GM06990 (cell line): Measurements from ENCODE around the gene EMILIN1.
A peak's percentile ranks its signal among the peaks of the same experiment; 100 is the strongest.

Experiments
- DNase-seq: peaks from one replicate; pipeline ENCODE4 v3.0.0-alpha.2; 2011; ENCODE audit not compliant: insufficient read length; ENCODE audit errors: extremely low read depth
- H3K27me3 ChIP-seq: replicated peaks from 2 replicates; pipeline ENCODE4 v1.6.0; 2011; ENCODE audit warnings: low read length; ENCODE audit not compliant: control insufficient read depth, insufficient read depth
- H3K36me3 ChIP-seq: 2 replicates; pipeline ENCODE4 v1.5.1; 2011; ENCODE audit warnings: low read length; ENCODE audit not compliant: control insufficient read depth, insufficient read depth
- H3K4me3 ChIP-seq: replicated peaks from 2 replicates; pipeline ENCODE4 v1.5.1; 2011; ENCODE audit warnings: low read depth, mild to moderate bottlenecking, control low read depth, low read length
- CTCF ChIP-seq: IDR thresholded peaks from 2 replicates; pipeline ENCODE4 v1.5.1; 2011; ENCODE audit warnings: low read length, control low read depth, mild to moderate bottlenecking, inconsistent platforms; ENCODE audit not compliant: insufficient read depth, poor library complexity, severe bottlenecking

The EMILIN1 gene

GRCh38 chr2:27042159-27042661 is 36.2 kb upstream of the EMILIN1 start:
- Histone ChIP-seq H3K36me3 (peaks cover 38% of the 10 kb centered on the region), H3K4me3 (no peak overlapping the region), H3K27me3 (no peaks in the 10 kb centered on the region)
- DNase-seq, result no peak
- TF ChIP-seq CTCF, result no peak

GRCh38 chr2:27042985-27043634 is 35.3 kb upstream of the EMILIN1 start:
- H3K36me3 ChIP-seq, result peaks cover 30% of the 10 kb centered on the region
- DNase-seq, result no peak
- H3K27me3 ChIP-seq, result no peaks in the 10 kb centered on the region
- H3K4me3 ChIP-seq, result no peak overlapping the region
- TF ChIP-seq CTCF, result no peak

- no peaks in the 10 kb centered on the region for H3K27me3 ChIP-seq
- TF ChIP-seq CTCF, result no peak
- DNase-seq, result peak; percentile 80
- peaks cover 3% of the 10 kb centered on the region for H3K36me3 ChIP-seq
- peak overlapping the region; percentile 94 for H3K4me3 ChIP-seq
Observed at GRCh38 chr2:27049422-27050280, 28.8 kb upstream of the EMILIN1 start.

GRCh38 chr2:27050281-27050995 is 28.0 kb upstream of the EMILIN1 start:
- peak; percentile 90 for DNase-seq
- H3K27me3 ChIP-seq, result no peaks in the 10 kb centered on the region
- peak overlapping the region; percentile 94 for H3K4me3 ChIP-seq
- H3K36me3 ChIP-seq, result peaks cover 7% of the 10 kb centered on the region
- peak; percentile 25 for TF ChIP-seq CTCF

GRCh38 chr2:27050996-27051901 is 27.2 kb upstream of the EMILIN1 start, which contains the start of gene AGBL5:
Gene AGBL5 (plus strand): TSS chr2:27051668. CDS start chr2:27052959, 1,291 bp downstream.
- peaks cover 11% of the 10 kb centered on the region for H3K36me3 ChIP-seq
- TF ChIP-seq CTCF, result no peak
- peak; percentile 97 for DNase-seq
- H3K4me3 ChIP-seq, result peak within 1 kb of the TSS; percentile 94
- no peaks in the 10 kb centered on the region for H3K27me3 ChIP-seq
